GM12878 (cell line): ENCODE results near the gene EHD4.

Experiments used
- CBFB ChIP-seq: IDR thresholded peaks from 2 replicates; pipeline ENCODE4 v1.6.1; 2016; ENCODE audit warnings: antibody characterized with exemption, low read depth
- GABPA ChIP-seq: IDR thresholded peaks from 2 replicates; pipeline ENCODE4 v1.6.1; 2014; ENCODE audit warnings: antibody characterized with exemption, low read depth, mild to moderate bottlenecking, inconsistent platforms
- POLR2A ChIP-seq: IDR thresholded peaks from 2 replicates; pipeline ENCODE4 v1.6.1; 2011; ENCODE audit warnings: low read depth, mild to moderate bottlenecking, low read length
- SREBF2 ChIP-seq: IDR thresholded peaks from 2 replicates; pipeline ENCODE4 v1.6.1; 2012; ENCODE audit warnings: mild to moderate bottlenecking, low read length
- TF ChIP-seq, protein P1 (sequence below), 3 experiments: IDR thresholded peaks in 2 of 3; conservative IDR thresholded peaks in 1 of 3; 2 replicates each; pipeline ENCODE4 v1.5.1; 2011; ENCODE audit warnings: low read depth in 3 of 3, low read length in 3 of 3, mild to moderate bottlenecking in 3 of 3, control low read depth in 2 of 3, moderate library complexity in 2 of 3, inconsistent platforms in 1 of 3, mixed read lengths in 1 of 3; ENCODE audit not compliant: control insufficient read depth in 2 of 3, insufficient read depth in 1 of 3; ENCODE audit errors: extremely low read depth in 1 of 3

DNA sequence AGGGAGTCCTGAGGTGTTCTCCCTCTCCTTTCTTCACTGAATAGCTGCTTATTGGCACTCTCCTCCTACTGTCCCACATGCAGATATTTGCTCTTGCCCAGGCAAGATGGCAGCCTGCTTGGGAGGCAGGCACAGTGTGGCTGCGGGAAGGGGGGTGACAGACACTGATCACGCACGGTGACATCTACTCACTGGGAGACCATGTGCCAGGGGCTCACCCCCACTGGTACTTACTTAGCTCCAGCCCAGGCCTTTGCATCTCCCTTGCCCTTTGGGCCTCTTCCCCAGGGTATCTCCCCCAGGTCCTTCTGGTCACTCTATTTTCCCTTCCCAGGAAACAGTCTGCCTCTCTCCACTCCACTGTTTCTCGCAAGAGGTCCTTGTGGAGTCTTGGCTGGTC is 42.0 kb upstream of the EHD4 start:
- TF ChIP-seq, protein P1, sequence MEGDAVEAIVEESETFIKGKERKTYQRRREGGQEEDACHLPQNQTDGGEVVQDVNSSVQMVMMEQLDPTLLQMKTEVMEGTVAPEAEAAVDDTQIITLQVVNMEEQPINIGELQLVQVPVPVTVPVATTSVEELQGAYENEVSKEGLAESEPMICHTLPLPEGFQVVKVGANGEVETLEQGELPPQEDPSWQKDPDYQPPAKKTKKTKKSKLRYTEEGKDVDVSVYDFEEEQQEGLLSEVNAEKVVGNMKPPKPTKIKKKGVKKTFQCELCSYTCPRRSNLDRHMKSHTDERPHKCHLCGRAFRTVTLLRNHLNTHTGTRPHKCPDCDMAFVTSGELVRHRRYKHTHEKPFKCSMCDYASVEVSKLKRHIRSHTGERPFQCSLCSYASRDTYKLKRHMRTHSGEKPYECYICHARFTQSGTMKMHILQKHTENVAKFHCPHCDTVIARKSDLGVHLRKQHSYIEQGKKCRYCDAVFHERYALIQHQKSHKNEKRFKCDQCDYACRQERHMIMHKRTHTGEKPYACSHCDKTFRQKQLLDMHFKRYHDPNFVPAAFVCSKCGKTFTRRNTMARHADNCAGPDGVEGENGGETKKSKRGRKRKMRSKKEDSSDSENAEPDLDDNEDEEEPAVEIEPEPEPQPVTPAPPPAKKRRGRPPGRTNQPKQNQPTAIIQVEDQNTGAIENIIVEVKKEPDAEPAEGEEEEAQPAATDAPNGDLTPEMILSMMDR (IDR thresholded peaks at IDR 0.05 in 2 of 3, conservative IDR thresholded peaks at IDR 0.05 in 1 of 3; ENCODE audit: control insufficient read depth in 2 of 3, extremely low read depth in 1 of 3, insufficient read depth in 1 of 3, low read depth in 3 of 3, low read length in 3 of 3) = no peak
- TF ChIP-seq GABPA (no peak), SREBF2 (no peak), CBFB (no peak), POLR2A (no peak)
